ENCODE data around the gene SRGAP1. TPM values are rescaled to one million over a fixed set of nuclear protein-coding genes. Genes with fewer than 3 reads are reported as not detected.

SRGAP1 gene
- polyA plus RNA-seq, 1 donor (not counting 4 experiments of a cell fraction or from before 2014, with no cell fraction given): 4.5 TPM

DNA sequence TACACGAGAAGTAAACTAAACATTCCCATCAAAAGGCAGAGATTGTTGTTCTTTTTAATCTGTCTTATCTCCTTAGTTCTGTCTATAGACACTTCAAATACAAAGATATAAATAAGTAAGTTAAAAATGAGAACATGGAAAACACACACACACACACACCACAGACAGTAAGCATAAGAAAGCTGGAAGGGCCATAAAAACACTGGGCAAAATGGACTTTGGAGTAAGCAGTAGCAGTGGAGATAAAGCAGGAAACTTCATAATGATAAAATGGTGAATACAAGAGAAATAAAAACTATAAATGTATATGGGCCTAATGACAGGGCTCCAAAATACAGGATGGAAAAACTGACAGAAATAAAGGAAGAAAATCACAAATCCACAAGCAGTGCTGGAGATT lies 345.0 kb downstream of the SRGAP1 start:
- Histone ChIP-seq H3K79me2 (ENCODE audit: control insufficient read depth, insufficient read depth, low read length) (no peaks in the 10 kb centered on the region), H3K27ac (ENCODE audit: control insufficient read depth, insufficient read depth, low read length) (no peak overlapping the region), H3K27me3 (ENCODE audit: control insufficient read depth, extremely low read depth, insufficient read depth, low read length) (no peaks in the 10 kb centered on the region), H3K36me3 (ENCODE audit: control insufficient read depth in 2 of 2, extremely low read depth in 1 of 2, insufficient read depth in 2 of 2, low read length in 2 of 2) (peaks cover 2 to 9% of the 10 kb centered on the region in 2 experiments), H3K9me3 (ENCODE audit: control insufficient read depth, low read depth, low read length) (no peaks in the 10 kb centered on the region), H3K9ac (ENCODE audit: control insufficient read depth, extremely low read depth, insufficient read depth, low read length) (no peak overlapping the region), H3K9me1 (ENCODE audit: control insufficient read depth, extremely low read depth, insufficient read depth, low read length) (peaks cover 2% of the 10 kb centered on the region), H3K4me2 (ENCODE audit: control insufficient read depth, extremely low read depth, insufficient read depth, low read depth, low read length) (no peak overlapping the region), H3K4me3 (ENCODE audit: control insufficient read depth in 2 of 3, extremely low read depth in 1 of 3, insufficient read depth in 2 of 3, low read depth in 1 of 3, low read length in 3 of 3) (no peak overlapping the region), H4K20me1 (ENCODE audit: control insufficient read depth, extremely low read depth, insufficient read depth, low read length) (no peaks in the 10 kb centered on the region), H2AFZ (ENCODE audit: control insufficient read depth, low read length) (no peak overlapping the region), H3K4me1 (ENCODE audit: control insufficient read depth, extremely low read depth, insufficient read depth, low read length) (peaks cover 17% of the 10 kb centered on the region)
- dilution Hi-C loops (cut with MboI; ENCODE audit: extremely low pct_ligation_motif_present, low sequenced_read_pairs): no loop called here
- DNase-seq (ENCODE audit: low read depth, low spot score) (no peak), FAIRE-seq (no peak)
- no peak for TF ChIP-seq EZH2 (IDR thresholded peaks at IDR 0.05; ENCODE audit: low read length)
- TF ChIP-seq, protein P1, sequence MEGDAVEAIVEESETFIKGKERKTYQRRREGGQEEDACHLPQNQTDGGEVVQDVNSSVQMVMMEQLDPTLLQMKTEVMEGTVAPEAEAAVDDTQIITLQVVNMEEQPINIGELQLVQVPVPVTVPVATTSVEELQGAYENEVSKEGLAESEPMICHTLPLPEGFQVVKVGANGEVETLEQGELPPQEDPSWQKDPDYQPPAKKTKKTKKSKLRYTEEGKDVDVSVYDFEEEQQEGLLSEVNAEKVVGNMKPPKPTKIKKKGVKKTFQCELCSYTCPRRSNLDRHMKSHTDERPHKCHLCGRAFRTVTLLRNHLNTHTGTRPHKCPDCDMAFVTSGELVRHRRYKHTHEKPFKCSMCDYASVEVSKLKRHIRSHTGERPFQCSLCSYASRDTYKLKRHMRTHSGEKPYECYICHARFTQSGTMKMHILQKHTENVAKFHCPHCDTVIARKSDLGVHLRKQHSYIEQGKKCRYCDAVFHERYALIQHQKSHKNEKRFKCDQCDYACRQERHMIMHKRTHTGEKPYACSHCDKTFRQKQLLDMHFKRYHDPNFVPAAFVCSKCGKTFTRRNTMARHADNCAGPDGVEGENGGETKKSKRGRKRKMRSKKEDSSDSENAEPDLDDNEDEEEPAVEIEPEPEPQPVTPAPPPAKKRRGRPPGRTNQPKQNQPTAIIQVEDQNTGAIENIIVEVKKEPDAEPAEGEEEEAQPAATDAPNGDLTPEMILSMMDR (optimal IDR thresholded peaks at IDR 0.05 in 1 of 3, IDR thresholded peaks at IDR 0.05 in 1 of 3, conservative IDR thresholded peaks at IDR 0.05 in 1 of 3; ENCODE audit: extremely low read depth in 1 of 3, insufficient read depth in 2 of 3, low read length in 3 of 3): no peak

DNA sequence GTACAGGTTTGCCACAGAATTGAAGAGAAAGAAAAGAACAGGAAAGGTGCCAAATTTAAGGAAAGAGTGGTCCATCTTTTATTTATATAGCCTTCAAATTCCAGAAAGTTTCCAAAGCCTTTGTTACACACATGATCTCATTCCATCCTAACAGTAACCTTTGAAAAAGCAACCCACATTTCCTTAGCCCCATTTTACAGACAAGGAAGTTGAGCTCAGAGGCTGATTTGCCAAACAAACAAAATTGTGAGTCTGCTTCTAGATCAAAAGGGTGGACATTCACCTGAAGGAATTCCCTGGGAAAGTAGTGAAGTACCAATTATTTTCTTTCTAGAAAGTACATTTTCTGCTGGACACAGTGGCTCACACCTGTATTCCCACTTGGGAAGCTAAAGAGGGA lies 345.6 kb downstream of the SRGAP1 start:
- H3K4me1 ChIP-seq (ENCODE audit: control insufficient read depth, extremely low read depth, insufficient read depth, low read length): peaks cover 17% of the 10 kb centered on the region
- no peak overlapping the region for H3K4me2 ChIP-seq (ENCODE audit: control insufficient read depth, extremely low read depth, insufficient read depth, low read depth, low read length)
- no peaks in the 10 kb centered on the region for H4K20me1 ChIP-seq (ENCODE audit: control insufficient read depth, extremely low read depth, insufficient read depth, low read length)
- no peak overlapping the region for H3K27ac ChIP-seq (ENCODE audit: control insufficient read depth, insufficient read depth, low read length)
- H3K9me3 ChIP-seq (ENCODE audit: control insufficient read depth, low read depth, low read length): no peaks in the 10 kb centered on the region
- H3K36me3 ChIP-seq (ENCODE audit: control insufficient read depth in 2 of 2, extremely low read depth in 1 of 2, insufficient read depth in 2 of 2, low read length in 2 of 2): peaks cover 2 to 9% of the 10 kb centered on the region in 2 experiments
- TF ChIP-seq, protein P1 (optimal IDR thresholded peaks at IDR 0.05 in 1 of 3, IDR thresholded peaks at IDR 0.05 in 1 of 3, conservative IDR thresholded peaks at IDR 0.05 in 1 of 3; ENCODE audit: extremely low read depth in 1 of 3, insufficient read depth in 2 of 3, low read length in 3 of 3): no peak
- FAIRE-seq: no peak
- DNase-seq (ENCODE audit: low read depth, low spot score): no peak
- dilution Hi-C loops (cut with MboI; ENCODE audit: extremely low pct_ligation_motif_present, low sequenced_read_pairs): no loop called here
- no peak overlapping the region for H2AFZ ChIP-seq (ENCODE audit: control insufficient read depth, low read length)
- H3K4me3 ChIP-seq (ENCODE audit: control insufficient read depth in 2 of 3, extremely low read depth in 1 of 3, insufficient read depth in 2 of 3, low read depth in 1 of 3, low read length in 3 of 3): no peak overlapping the region
- H3K9me1 ChIP-seq (ENCODE audit: control insufficient read depth, extremely low read depth, insufficient read depth, low read length): peaks cover 2% of the 10 kb centered on the region
- H3K79me2 ChIP-seq (ENCODE audit: control insufficient read depth, insufficient read depth, low read length): no peaks in the 10 kb centered on the region
- H3K27me3 ChIP-seq (ENCODE audit: control insufficient read depth, extremely low read depth, insufficient read depth, low read length): no peaks in the 10 kb centered on the region
- H3K9ac ChIP-seq (ENCODE audit: control insufficient read depth, extremely low read depth, insufficient read depth, low read length): no peak overlapping the region
